ACHN (cell line): ENCODE data around the gene GRM6.

ENCODE experiments used
- DNase-seq: peaks from one replicate; pipeline ENCODE4 v3.0.0-alpha.2; 2015
- in situ Hi-C: cut with HindIII; loops from 2 replicates; pipeline ENCODE4 v1.10.0; 2017; ENCODE audit warnings: low sequenced_read_pairs, low pct_ligation_motif_present, low pct_unique_long_range_greater_than_20kb

The GRM6 gene

DNA sequence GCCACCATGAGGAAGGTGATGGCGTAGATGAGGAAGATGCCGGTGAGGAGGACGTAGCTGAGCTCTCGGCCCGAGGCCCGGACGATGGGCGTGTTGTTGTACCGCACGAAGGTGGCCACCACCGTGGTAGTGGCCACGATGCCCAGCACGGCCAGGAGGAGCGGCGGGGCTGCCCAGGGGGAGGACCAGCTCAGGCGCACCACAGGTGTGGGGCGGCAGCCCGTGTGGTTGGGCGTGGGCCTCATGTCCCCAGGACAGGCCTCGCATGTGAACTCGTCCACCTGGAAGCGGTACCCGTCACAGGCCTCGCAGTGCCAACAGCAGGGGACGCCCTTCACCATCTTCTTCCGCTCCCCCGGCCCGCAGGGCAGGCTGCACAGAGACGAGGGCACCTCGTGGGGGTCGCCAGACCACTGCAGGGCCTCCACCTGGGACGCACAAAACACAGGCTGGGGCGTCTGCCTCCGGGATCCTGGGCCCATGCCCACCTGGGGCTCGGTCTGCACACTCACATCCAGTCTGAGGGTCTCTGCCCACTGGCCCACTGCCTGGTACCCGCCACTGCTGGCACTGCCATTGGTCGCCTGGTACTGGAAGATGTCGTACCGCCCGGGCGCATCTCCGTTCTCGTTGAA, 8.7 kb downstream of the GRM6 start:
- DNase-seq: no peak
- in situ Hi-C loops: no loop called here

DNA sequence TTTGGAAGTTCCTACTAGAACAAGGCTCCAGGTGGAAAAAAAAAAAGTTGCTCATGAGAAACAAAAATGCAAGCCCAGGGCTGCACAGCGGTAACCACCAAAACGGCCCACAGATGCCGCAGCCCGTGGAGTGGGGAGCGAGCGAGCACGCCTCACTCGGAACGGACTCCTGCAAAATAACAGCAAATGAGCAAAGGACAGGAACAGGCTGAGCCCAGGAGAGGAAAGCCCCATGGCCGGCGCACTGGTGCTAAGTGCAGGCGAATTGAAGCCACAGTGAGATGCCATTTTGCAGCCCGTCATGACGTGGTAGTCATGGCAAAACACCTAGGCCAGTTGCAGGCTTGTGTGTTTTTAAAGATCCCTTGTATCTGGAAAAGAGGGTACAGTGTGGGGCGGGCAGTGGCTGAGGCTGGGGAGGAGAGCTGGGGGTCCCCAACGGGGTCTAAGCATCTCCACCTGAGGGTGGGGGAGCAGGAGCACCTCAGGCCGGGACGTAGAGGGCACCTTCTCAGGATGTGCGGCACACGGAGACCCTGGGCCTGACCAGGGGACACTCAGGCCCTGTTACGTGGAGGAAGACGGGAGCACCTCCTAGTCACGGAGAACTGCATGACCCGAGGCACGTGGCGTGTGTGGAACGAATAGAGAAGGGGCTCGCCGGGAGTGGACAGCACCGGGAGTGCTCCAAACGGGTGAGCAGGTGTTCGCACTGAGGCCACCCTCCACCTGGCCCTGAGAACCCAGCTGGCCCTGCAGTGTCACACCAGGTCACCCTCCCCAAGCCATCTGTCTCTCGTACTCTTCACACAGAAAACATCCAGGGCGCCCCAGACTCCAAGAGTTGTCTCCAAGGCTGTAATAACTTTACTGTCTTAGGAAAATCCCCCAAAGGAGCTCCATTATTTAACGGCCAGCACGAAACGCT, 10.7 kb downstream of the GRM6 start:
- in situ Hi-C loops: no loop called here
- no peak for DNase-seq

DNA sequence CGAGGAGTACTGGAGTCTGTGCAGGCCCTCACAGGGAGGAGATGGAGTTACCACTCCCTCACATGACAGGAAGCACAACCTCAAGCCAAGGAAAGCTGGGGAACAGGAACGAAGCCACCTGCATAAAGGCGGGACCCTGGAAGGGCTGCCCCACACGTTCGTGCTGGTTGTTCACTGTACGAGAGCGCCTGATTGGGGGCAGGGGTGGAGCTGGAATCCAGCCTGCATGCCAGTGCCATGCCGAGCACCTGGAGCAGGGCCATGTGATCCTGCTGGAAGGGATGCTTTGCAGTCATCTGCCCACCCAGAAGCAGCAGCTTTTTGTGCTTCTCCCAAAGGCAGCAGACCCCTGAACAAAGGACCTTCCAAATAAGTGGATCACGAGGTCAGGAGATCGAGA, 11.4 kb downstream of the GRM6 start:
- in situ Hi-C loops: no loop called here
- DNase-seq: no peak

DNA sequence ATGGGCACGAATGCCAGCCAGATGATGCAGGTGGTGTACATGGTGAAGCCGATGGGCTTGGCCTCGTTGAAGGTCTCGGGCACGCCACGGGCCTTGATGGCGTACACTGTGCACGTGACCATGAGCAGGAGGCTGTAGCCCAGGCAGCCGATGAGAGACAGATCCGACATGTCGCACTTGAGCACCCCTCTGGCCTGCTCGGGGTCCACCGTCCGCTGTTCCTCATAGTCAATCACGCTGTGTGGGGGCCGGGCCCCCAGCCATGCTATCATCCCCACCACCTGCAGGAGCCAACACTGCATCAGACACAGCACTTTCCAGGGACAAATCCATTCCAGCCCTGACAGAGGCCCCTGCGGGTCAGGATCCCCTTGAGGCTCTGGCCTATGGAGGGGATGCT, 12.2 kb downstream of the GRM6 start:
- in situ Hi-C loops: no loop called here
- DNase-seq: no peak

DNA sequence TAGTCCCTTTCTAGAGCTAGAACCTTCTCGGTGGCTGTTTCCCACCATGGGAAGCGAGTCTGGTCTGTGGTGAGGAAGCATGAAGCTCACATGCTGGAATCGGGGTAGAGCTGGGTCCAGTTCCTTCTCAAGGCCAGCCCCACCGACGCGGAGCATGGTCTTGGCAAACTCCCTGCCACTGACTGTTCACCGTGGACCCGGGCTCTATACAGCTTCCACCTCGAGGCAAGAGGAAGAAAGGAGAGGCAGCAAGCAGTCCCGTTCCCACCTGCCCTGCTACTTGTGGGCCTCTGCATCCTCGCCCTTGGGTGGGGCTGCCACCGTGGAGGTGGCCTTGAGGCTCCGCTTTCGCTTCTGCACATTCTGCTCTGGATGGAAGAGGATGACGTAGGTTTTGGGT, 13.7 kb downstream of the GRM6 start:
- DNase-seq: no peak
- in situ Hi-C loops: no loop called here

DNA sequence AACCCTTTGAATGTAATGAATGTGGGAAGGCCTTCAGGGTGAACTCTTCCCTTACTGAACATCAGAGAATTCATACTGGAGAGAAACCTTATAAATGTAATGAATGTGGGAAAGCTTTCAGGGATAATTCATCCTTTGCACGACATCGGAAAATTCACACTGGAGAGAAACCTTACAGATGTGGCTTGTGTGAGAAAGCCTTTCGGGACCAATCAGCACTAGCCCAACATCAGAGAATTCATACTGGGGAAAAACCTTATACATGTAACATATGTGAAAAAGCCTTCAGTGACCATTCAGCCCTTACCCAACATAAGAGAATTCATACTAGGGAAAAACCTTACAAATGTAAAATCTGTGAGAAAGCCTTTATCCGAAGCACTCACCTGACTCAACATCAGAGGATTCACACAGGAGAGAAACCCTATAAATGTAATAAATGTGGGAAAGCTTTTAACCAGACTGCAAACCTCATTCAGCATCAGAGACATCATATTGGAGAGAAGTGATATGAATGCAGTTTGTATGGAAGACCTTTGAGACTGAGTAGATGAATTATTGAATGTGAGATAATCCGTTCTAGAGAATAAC, 29.6 kb downstream of the GRM6 start:
- no peak for DNase-seq
- in situ Hi-C loops: no loop called here

DNA sequence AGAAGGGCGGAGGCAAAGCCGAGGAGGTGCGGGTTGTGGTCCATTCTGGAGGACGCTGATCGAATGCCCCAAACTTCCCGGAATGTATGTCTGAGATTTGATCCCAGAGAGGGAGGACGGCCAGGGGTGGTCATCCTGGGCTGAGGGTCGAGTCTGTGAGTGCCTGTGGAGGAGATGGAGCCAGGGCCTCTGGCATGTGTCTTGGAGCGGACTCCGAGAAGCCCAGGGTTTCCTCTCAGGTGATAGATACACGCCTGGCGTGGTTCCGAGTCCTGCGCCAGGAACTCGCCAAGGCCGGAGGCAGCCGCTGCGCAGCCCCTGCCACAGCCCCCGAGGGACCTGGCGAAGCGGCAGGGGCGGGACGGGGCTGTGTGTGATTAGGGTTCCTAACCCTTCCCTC, 53.8 kb downstream of the GRM6 start:
- in situ Hi-C loops: no loop called here
- DNase-seq: no peak

DNA sequence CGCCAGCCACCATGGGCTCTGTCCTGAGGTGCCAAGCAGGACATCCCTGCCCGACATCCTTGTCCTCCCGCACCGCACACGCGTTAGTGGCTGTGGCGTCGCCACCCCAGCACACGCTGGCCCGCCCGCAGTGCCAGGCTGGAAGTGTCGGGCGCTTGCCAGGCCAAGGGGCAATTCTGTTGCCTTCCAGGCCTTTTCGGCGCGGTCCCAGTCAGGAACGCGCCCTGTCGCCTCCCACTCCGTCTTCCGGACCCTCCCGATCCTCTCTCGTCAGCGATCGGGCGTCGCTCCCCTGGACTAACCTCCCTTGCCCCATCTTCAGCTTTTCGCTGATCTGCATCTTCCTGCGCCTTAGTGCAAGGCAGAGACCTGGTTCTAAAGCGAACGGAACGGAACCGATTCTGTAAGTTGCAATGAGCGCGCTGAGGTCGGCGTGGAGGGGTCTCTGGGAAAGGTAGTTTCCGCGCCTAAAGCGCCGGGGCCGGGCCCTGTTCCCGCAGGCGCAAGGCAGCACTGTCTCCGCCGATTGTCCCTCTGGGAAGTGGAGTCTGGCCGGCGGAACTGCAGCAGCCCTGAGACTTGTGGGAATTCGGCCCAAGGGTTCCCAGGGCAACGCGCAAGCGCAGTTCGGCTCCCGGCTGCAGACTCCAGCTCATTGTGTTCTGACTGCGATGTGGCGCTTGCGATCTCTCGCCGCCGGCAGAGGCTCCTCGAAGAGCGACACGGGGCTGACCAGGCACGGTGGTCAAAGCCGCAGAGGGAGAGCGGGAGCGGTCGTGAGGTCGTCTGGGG, 54.4 kb downstream of the GRM6 start, which contains the start of gene ZNF454:
TSS of gene ZNF454 (plus strand) at position 630 of the 792 bp plus-strand sequence. CDS start 1,594 bp downstream, outside the sequence.
- in situ Hi-C loops: no loop called here
- no peak for DNase-seq

DNA sequence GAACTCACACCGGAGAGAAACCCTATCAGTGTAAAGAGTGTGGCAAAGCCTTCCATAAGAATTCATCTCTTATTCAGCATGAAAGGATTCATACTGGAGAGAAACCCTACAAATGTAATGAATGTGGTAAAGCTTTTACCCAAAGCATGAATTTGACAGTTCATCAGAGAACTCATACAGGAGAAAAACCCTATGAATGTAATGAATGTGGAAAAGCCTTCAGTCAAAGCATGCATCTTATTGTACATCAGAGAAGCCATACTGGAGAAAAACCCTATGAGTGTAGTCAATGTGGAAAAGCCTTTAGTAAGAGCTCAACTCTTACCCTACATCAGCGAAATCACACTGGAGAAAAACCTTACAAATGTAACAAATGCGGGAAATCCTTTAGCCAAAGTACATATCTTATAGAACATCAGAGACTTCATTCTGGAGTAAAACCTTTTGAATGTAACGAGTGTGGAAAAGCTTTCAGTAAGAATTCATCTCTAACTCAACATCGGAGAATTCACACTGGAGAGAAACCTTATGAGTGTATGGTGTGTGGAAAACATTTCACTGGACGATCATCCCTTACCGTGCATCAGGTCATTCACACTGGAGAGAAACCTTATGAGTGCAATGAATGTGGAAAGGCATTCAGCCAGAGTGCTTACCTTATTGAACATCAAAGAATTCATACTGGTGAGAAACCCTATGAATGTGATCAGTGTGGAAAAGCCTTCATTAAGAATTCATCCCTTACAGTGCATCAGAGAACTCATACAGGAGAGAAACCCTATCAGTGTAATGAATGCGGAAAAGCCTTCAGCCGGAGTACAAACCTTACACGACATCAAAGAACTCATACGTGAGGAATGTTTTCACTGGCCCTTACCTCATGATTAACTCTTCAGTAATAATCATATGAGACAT, 63.0 kb downstream of the GRM6 start:
- in situ Hi-C loops: no loop called here
- DNase-seq: no peak
